Measurements from ENCODE around the gene SMG7.

GRCh38 chr1:183520379-183520778 lies 48.1 kb downstream of the SMG7 start:
- no peak for TF ChIP-seq REST (IDR thresholded peaks at IDR 0.05; ENCODE audit: low read depth)
- TF ChIP-seq MAX (IDR thresholded peaks at IDR 0.05): no peak
- TF ChIP-seq CTCF (IDR thresholded peaks at IDR 0.05 in 2 of 3, conservative IDR thresholded peaks at IDR 0.05 in 1 of 3; ENCODE audit: borderline replicate concordance in 1 of 3, insufficient read depth in 1 of 3, low read depth in 2 of 3, low read length in 2 of 3): no peak
- TF ChIP-seq POLR2AphosphoS5 (IDR thresholded peaks at IDR 0.05; ENCODE audit: low read depth, low read length): no peak
- no peak for TF ChIP-seq SIN3A (IDR thresholded peaks at IDR 0.05; ENCODE audit: low read depth)
- TF ChIP-seq CEBPB (IDR thresholded peaks at IDR 0.05; ENCODE audit: low read depth): no peak
- TF ChIP-seq EZH2 (IDR thresholded peaks at IDR 0.05): no peak
